LNCAP (cell line): ENCODE measurements around the gene TGFBR3.

ENCODE experiments used
- CTCF ChIP-seq: fragments of 450-650 bp; IDR thresholded peaks from 2 replicates; pipeline ENCODE4 v1.5.1; 2017; ENCODE audit warnings: mild to moderate bottlenecking

TGFBR3 gene

GRCh38 chr1:91816031-91816430, 69.9 kb downstream of the TGFBR3 start:
- TF ChIP-seq CTCF: no peak

GRCh38 chr1:91814448-91814847, 71.5 kb downstream of the TGFBR3 start:
- TF ChIP-seq CTCF: no peak

DNA sequence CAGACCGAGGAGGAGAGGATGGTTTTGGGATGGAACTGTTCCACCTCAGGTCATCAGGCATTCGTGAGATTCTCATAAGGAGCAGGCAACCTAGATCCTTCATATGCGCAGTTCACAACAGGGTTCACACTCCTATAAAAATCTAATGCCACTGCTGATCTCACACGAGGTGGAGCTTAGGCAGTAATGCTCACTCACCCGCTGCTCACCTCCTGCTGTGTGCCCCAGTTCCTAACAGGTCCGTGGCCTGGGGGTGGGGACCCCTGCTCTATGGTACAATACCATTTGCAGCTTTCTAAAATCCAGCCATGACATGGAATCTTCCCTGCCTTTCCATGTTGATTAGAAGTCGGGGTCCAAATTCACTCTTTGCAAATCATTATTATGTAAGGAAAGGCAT, 72.1 kb downstream of the TGFBR3 start:
- TF ChIP-seq CTCF: no peak

DNA sequence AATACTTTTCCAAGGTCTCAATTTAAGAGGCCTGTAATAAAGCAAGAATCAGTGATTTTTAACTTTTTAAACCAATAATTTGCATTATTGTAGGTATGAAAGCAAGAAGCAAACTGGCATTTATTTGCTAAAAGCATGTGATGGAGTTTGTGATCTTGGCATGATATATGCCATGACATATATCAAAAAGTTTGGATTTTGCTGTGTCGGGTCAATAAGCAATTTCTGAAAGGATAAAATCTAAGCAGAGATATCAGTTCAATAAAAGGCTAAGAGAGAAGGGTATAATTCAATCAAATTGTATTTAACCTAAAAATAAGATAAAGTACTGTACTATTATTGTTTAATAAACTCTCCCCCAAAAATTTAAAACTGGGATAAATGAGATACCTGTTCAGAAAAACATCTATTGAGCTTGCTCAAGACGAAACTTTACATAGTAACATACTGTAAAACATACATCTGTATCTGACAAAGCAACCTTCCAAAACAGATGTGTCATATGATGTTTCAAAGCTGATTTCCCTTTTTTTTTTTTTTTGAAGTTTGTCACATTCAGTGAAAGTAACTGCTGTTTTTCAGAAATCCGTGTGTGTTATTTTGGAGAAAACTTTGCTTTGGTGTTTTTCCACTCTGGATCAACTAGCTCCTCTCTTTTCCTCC, 74.5 kb downstream of the TGFBR3 start:
- no peak for TF ChIP-seq CTCF

DNA sequence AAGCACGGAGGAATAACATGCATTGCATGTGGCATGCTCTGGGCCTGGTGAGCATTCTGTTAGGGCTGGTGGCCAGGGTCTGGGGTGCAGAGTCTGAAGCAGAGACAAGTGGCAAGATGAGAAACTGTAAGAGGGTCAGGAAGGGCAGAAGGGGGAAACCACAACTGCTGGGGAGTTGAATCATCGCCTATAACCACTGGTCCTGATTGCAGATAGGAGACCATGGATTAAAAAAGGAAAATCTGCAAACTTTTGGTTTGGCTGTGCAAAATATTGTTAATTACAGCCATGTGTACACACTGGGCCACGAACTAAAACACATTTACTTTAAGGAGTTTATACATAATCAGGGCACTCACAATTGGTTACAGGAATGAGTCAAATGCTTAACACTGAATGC, 76.6 kb downstream of the TGFBR3 start:
- no peak for TF ChIP-seq CTCF

- no peak for TF ChIP-seq CTCF
Measured at GRCh38 chr1:91807921-91808620, 77.9 kb downstream of the TGFBR3 start.

GRCh38 chr1:91806769-91807700, 78.9 kb downstream of the TGFBR3 start:
- TF ChIP-seq CTCF: no peak
